ENCODE data around the gene NRG2. TPM values are rescaled to one million over a fixed set of nuclear protein-coding genes. Genes with fewer than 3 reads are reported as not detected.

The NRG2 gene
- total and polyA plus RNA-seq, 2 donors (not counting 3 experiments of a cell fraction or from before 2014, with no cell fraction given) = 0.26 to 0.42 TPM

GRCh38 chr5:139895046-139895445 lies 148.1 kb downstream of the NRG2 start:
- Histone ChIP-seq H3K9ac (replicated peaks; ENCODE audit: extremely low read depth, insufficient read depth, low read length) (no peak overlapping the region), H3K27me3 (ENCODE audit: control insufficient read depth in 2 of 2, insufficient read depth in 2 of 2, low read length in 2 of 2) (peaks cover 18 to 23% of the 10 kb centered on the region in 2 experiments), H3K4me2 (ENCODE audit: insufficient read depth, low read length) (no peak overlapping the region), H2AFZ (ENCODE audit: low read depth, low read length) (no peak overlapping the region), H4K20me1 (replicated peaks; ENCODE audit: control insufficient read depth, extremely low read depth, insufficient read depth, low read length) (no peaks in the 10 kb centered on the region), H3K36me3 (ENCODE audit: control insufficient read depth in 2 of 2, extremely low read depth in 1 of 2, insufficient read depth in 2 of 2, low read length in 2 of 2) (no peaks in the 10 kb centered on the region), H3K9me1 (replicated peaks; ENCODE audit: control insufficient read depth, extremely low read depth, insufficient read depth, low read length) (no peaks in the 10 kb centered on the region), H3K9me3 (replicated peaks; ENCODE audit: control insufficient read depth, insufficient read depth, low read length) (no peaks in the 10 kb centered on the region), H3K27ac (ENCODE audit: insufficient read depth, low read depth, low read length) (no peak overlapping the region), H3K79me2 (ENCODE audit: control insufficient read depth, insufficient read depth, low read length) (no peaks in the 10 kb centered on the region), H3K4me1 (ENCODE audit: control insufficient read depth, extremely low read depth, insufficient read depth, low read length) (no peaks in the 10 kb centered on the region), H3K4me3 (replicated peaks in 1 of 3; ENCODE audit: insufficient read depth in 1 of 3, low read depth in 1 of 3, low read length in 3 of 3) (no peak overlapping the region)
- BruUV-seq (replicated peaks) = no TSS peak
- FAIRE-seq (no peak), DNase-seq (ENCODE audit: low read depth, low spot score) (no peak)
- intact Hi-C loops (cut with micrococcal nuclease) = no loop called here
- ChIA-PET CTCF (interaction anchor here (1.0 kb wide), 1 partner anchor 74 kb away, joined by 3 read pairs; no protein-coding TSS in a partner anchor), POLR2A (no interaction called here)
- TF ChIP-seq POLR2AphosphoS5 (IDR thresholded peaks at IDR 0.05; ENCODE audit: insufficient read depth, low read depth, low read length) = no peak
- TF ChIP-seq POLR2A (IDR thresholded peaks at IDR 0.05; ENCODE audit: low read depth, low read length) = no peak
- TF ChIP-seq MYC (IDR thresholded peaks at IDR 0.05; ENCODE audit: low read depth, low read length) = no peak
- TF ChIP-seq CTCF (IDR thresholded peaks at IDR 0.05; ENCODE audit: extremely low read depth in 1 of 2, insufficient read depth in 1 of 2, low read depth in 1 of 2, low read length in 2 of 2) = no peak
- no peak for TF ChIP-seq MAX (IDR thresholded peaks at IDR 0.05; ENCODE audit: insufficient read depth, insufficient read length)
- TF ChIP-seq GATA2 (IDR thresholded peaks at IDR 0.05; ENCODE audit: insufficient read depth, insufficient read length, low read depth, low read length) = no peak
- TF ChIP-seq FOS (IDR thresholded peaks at IDR 0.05; ENCODE audit: borderline replicate concordance, insufficient read depth, low read length) = no peak
- no peak for TF ChIP-seq EZH2 (IDR thresholded peaks at IDR 0.05; ENCODE audit: borderline replicate concordance, low read depth, low read length, severe bottlenecking)
- no peak for TF ChIP-seq JUN (IDR thresholded peaks at IDR 0.05; ENCODE audit: borderline replicate concordance, insufficient read depth, insufficient read length, low read depth)
- dilution Hi-C loops (cut with MboI; ENCODE audit: extremely low pct_ligation_motif_present, low sequenced_read_pairs) = no loop called here

Data from endothelial cell of umbilical vein (primary cell).